Activated naive CD4-positive, alpha-beta T cell treated with anti-CD3 and anti-CD28 coated beads, Interleukin-2, amount 10 ng/mL, durations not matched to agents 7 days and 5 days (primary cell): Measurements from ENCODE around the gene INSYN1.
"Not testable (repeated sequence)": the region's sequence is repeated elsewhere in the genome, so short reads cannot be mapped to it uniquely, and the experiment has no call there.

ENCODE experiments used
- CTCF ChIA-PET: fragments of 350-600 bp; sonication (Branson Sonifier 250); formaldehyde crosslinking; loops from one replicate; lab custom pipeline; 2021; ENCODE audit warnings: antibody characterized with exemption; lab: Charles Lee
- DNase-seq: peaks from one replicate; pipeline ENCODE4 v3.0.0-alpha.2; 2020
- H3K27ac Mint-ChIP-seq: one replicate; pipeline ENCODE4 v1.8.0; 2021; ENCODE audit warnings: mild to moderate bottlenecking, moderate library complexity, mixed read lengths
- H3K27me3 Mint-ChIP-seq: one replicate; pipeline ENCODE4 v1.8.0; 2021; ENCODE audit warnings: mild to moderate bottlenecking, mixed read lengths
- H3K36me3 Mint-ChIP-seq: one replicate; pipeline ENCODE4 v1.8.0; 2021; ENCODE audit warnings: mixed read lengths
- H3K4me1 Mint-ChIP-seq: one replicate; pipeline ENCODE4 v1.8.0; 2021; ENCODE audit warnings: mixed read lengths
- H3K4me3 Mint-ChIP-seq: one replicate; pipeline ENCODE4 v1.8.0; 2021; ENCODE audit warnings: mild to moderate bottlenecking, moderate library complexity, mixed read lengths
- H3K9me3 Mint-ChIP-seq: one replicate; pipeline ENCODE4 v1.8.0; 2021; ENCODE audit warnings: mixed read lengths

Gene INSYN1

DNA sequence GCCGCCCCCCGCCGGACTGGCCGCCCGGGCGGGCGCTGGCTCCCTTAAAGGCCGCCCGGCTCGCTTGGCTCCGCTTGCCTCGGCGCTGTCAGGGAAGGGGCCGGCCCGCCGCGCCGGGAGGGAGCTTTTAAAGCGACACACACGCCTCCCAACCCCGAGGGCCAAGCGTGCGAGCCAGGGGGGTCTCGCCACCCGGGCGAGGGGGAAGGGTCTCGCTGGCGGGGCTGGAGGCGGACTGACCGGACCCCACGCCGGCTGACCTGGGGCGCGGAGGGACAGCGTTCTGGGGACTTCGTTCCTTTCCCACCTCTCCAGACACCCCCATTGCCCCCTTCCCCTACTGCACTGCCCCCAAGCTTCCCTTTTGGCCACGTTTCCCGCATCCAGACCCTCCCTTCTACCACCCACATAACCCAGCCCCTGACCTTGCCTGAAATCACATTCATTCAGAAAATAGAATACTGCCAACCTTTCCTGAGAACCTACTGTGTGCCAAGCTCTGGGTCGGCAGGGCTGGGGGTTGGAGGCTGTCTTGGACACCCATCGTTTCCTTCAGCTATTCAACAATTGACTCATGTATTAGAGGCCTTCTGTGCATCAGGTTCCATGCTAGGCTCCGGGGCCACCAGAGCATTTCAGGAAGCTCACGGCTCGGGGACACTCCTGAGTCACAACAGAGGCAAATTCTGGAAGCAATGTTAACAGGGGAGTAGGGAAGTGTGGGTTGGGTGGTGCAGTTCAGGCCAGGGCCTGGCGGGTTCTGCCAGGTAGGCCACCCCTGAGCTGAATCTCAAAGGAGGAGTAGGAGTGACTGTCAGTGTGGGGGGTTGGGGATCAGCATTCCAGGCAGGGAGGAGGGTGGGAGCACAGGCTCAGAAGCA is at the start of gene INSYN1:
Gene INSYN1 (minus strand): TSS at position 102 of the 881 bp plus-strand sequence. CDS start 2,221 bp downstream, outside the sequence.
- no peak within 1 kb of the TSS for H3K27ac Mint-ChIP-seq
- H3K9me3 Mint-ChIP-seq = no peaks in the 10 kb centered on the region
- no peak for DNase-seq
- no peaks in the 10 kb centered on the region for H3K4me1 Mint-ChIP-seq
- H3K27me3 Mint-ChIP-seq = peaks cover 86% of the 10 kb centered on the region
- CTCF ChIA-PET = no interaction called here
- no peak within 1 kb of the TSS for H3K4me3 Mint-ChIP-seq
- H3K36me3 Mint-ChIP-seq = no peaks in the 10 kb centered on the region

DNA sequence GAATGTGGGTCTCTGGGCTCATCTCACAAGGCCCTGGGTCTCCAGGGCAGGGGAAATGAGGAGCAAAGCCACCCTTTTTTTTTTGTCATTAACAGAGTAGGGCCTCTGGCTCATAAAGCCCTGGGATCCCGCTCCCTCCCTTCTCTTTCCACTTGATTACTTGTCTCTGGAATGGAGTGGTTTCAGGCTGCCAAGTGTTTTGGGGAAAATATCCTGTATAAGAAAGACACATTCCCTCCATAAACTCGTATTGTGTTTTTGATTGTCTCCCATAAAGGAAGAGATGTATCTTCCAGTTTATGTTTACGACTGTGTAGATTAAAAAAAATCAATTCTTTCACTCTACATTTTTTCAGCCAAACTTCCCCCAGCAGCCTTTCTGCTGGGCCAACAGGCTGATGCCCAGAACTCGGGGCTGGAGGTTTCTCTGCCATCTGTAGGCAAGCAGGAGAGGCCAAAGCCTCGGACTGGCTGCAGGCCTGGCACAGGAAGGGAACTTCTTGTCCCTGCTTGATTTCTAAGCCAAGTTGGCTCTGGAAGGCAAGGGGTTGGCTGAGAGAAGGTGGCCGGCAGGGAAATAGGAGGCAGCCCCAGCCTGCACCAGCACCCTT is 49.4 kb upstream of the INSYN1 start:
- CTCF ChIA-PET = no interaction called here
- no peak overlapping the region for H3K4me3 Mint-ChIP-seq
- H3K27me3 Mint-ChIP-seq = peaks cover 8% of the 10 kb centered on the region
- H3K27ac Mint-ChIP-seq = no peak overlapping the region
- DNase-seq = no peak
- no peaks in the 10 kb centered on the region for H3K4me1 Mint-ChIP-seq
- no peaks in the 10 kb centered on the region for H3K36me3 Mint-ChIP-seq
- no peaks in the 10 kb centered on the region for H3K9me3 Mint-ChIP-seq

- no peaks in the 10 kb centered on the region for H3K36me3 Mint-ChIP-seq
- no peak overlapping the region for H3K4me3 Mint-ChIP-seq
- CTCF ChIA-PET = interaction anchor here (0.6 kb wide), 1 partner anchor 211 kb away, joined by 3 read pairs; no protein-coding TSS in a partner anchor
- DNase-seq = no peak
- H3K27me3 Mint-ChIP-seq = peaks cover 8% of the 10 kb centered on the region
- no peak overlapping the region for H3K27ac Mint-ChIP-seq
- H3K9me3 Mint-ChIP-seq = no peaks in the 10 kb centered on the region
- no peaks in the 10 kb centered on the region for H3K4me1 Mint-ChIP-seq
Measured at GRCh38 chr15:73800662-73801345, 47.7 kb upstream of the INSYN1 start.

DNA sequence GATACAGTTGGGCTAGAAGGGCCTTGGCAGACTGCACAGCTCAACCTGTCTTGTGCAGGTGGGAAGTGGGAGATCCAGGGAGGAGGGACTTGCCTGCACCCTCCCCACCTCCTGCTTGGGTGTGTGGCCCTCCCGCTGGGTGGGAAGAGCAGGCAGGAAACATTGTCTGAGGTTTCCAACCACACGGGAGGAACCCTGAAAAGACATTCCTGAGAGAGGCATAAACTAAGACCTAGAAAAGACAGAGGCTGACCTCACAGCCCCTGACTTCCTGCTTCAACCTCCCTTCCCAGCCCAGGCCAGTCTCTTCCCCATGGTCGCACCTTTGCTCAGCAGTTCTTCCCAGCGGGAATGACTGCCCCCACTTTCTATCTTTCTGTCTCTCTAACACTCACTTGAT is 46.3 kb upstream of the INSYN1 start:
- Mint-ChIP-seq H3K4me1 (no peaks in the 10 kb centered on the region), H3K36me3 (no peaks in the 10 kb centered on the region), H3K4me3 (no peak overlapping the region), H3K9me3 (no peaks in the 10 kb centered on the region), H3K27ac (no peak overlapping the region), H3K27me3 (peaks cover 8% of the 10 kb centered on the region)
- CTCF ChIA-PET = no interaction called here
- DNase-seq = no peak

DNA sequence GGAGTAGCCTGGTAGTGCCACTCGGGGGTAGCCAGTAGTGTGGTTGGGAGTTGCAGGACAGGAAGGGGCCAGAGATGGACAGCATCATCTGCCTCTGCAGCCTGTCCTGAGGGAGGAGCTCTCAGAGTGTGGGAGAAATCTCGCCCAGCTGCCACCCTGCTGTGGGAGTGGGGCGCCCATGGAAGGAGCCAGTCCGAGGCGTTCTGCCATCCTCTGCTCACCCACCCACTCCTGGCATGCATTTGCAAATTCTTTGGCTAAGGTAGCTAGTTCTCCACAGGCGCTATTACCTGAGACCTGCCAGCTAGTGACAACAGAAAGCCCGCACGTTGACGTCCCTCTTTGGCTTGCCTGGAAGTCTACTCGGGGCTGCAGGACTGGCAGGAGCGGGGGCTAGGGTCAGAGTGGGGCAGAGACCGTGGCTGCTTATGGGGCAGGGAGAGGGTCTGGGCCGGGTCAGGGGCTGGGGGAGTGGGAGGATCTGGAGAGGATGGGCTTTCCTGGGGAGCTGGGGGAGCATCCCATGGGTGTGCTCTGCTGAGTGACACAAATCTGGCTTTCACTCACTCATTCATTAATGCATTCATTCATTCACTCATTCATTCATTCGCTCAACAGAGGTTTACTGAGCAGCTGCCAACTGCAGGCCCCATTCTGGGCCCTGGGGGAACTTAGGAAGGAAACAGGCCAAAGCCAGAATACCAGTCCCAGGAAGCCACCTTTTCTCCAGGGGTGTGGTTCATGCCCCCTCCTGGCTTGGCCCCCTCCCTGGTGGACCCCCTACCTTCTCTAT is 44.4 kb upstream of the INSYN1 start:
- no peak overlapping the region for H3K4me3 Mint-ChIP-seq
- no peaks in the 10 kb centered on the region for H3K4me1 Mint-ChIP-seq
- H3K9me3 Mint-ChIP-seq = no peaks in the 10 kb centered on the region
- CTCF ChIA-PET = no interaction called here
- no peaks in the 10 kb centered on the region for H3K36me3 Mint-ChIP-seq
- no peak overlapping the region for H3K27ac Mint-ChIP-seq
- H3K27me3 Mint-ChIP-seq = peaks cover 16% of the 10 kb centered on the region
- no peak for DNase-seq

DNA sequence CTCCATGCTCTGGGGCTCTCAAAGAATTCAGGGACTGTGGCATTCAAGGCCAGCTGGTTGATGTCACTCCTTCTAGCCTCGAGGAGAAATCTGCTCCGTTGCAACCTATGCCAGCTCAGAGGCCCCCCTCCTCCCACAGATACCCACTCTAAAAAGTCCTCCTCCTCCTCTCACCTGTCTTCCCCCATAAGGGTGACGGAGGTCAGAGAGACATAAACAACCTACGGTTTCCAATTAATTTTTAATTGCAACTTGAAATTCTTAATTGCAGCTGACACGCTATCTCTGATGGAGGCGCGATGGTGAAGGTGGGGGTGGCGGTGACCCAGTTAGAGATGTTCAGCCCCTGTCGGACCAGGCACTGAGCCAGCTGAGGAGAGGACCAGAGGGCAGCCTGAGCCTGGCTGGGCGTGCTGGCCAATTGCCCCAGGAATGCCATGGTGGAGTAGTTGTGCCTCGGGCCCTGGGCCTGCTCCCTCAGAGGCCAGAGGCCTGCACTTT is 43.2 kb upstream of the INSYN1 start:
- no peaks in the 10 kb centered on the region for H3K36me3 Mint-ChIP-seq
- H3K4me3 Mint-ChIP-seq = no peak overlapping the region
- H3K27me3 Mint-ChIP-seq = peaks cover 11% of the 10 kb centered on the region
- H3K9me3 Mint-ChIP-seq = no peaks in the 10 kb centered on the region
- no peaks in the 10 kb centered on the region for H3K4me1 Mint-ChIP-seq
- no peak for DNase-seq
- CTCF ChIA-PET = no interaction called here
- no peak overlapping the region for H3K27ac Mint-ChIP-seq

- Mint-ChIP-seq H3K9me3 (no peaks in the 10 kb centered on the region), H3K4me1 (no peaks in the 10 kb centered on the region), H3K36me3 (no peaks in the 10 kb centered on the region), H3K27ac (no peak overlapping the region), H3K4me3 (no peak overlapping the region), H3K27me3 (peaks cover 11% of the 10 kb centered on the region)
- CTCF ChIA-PET = no interaction called here
- no peak for DNase-seq
Measured at GRCh38 chr15:73794443-73795133, 41.4 kb upstream of the INSYN1 start.

- H3K4me3 Mint-ChIP-seq, H3K36me3 Mint-ChIP-seq, CTCF ChIA-PET, H3K4me1 Mint-ChIP-seq, H3K27me3 Mint-ChIP-seq, DNase-seq, H3K27ac Mint-ChIP-seq, H3K9me3 Mint-ChIP-seq: not testable (repeated sequence)
Measured at GRCh38 chr15:73792899-73793541, 39.9 kb upstream of the INSYN1 start.

DNA sequence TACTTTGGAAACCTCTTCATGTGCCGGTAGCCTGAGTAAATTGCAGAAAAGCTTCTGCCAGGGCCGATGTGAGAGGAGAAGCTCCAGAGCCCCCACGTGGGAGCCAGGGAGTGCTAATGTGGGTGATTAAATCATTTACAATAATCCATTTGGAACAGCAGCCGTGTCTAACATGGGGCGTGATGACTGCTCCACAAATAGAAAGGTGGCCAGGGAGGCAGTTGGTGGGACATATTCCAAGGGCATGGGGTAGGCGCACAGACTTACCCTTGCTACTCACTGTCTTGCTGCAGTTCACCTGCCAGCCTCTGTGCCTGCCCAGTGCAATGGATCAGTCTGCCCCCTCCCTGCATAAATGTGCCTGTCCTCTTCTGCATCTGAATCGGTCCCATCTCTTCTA is 39.3 kb upstream of the INSYN1 start:
- Mint-ChIP-seq H3K36me3 (no peaks in the 10 kb centered on the region), H3K27me3 (peaks cover 8% of the 10 kb centered on the region), H3K4me1 (no peaks in the 10 kb centered on the region), H3K27ac (no peak overlapping the region), H3K4me3 (no peak overlapping the region), H3K9me3 (no peaks in the 10 kb centered on the region)
- CTCF ChIA-PET = interaction anchor here (0.9 kb wide), 1 partner anchor 12 kb away, joined by 3 read pairs; no protein-coding TSS in a partner anchor
- DNase-seq = no peak

- no peak for DNase-seq
- Mint-ChIP-seq H3K36me3 (no peaks in the 10 kb centered on the region), H3K4me1 (no peaks in the 10 kb centered on the region), H3K9me3 (no peaks in the 10 kb centered on the region), H3K4me3 (no peak overlapping the region), H3K27ac (no peak overlapping the region), H3K27me3 (peaks cover 13% of the 10 kb centered on the region)
- CTCF ChIA-PET = no interaction called here
Measured at GRCh38 chr15:73789521-73790240, 36.5 kb upstream of the INSYN1 start.

GRCh38 chr15:73787621-73788020 is 34.5 kb upstream of the INSYN1 start:
- DNase-seq = no peak
- CTCF ChIA-PET = no interaction called here
- Mint-ChIP-seq H3K4me1 (no peaks in the 10 kb centered on the region), H3K9me3 (no peaks in the 10 kb centered on the region), H3K27me3 (peaks cover 5% of the 10 kb centered on the region), H3K4me3 (no peak overlapping the region), H3K36me3 (no peaks in the 10 kb centered on the region), H3K27ac (no peak overlapping the region)

DNA sequence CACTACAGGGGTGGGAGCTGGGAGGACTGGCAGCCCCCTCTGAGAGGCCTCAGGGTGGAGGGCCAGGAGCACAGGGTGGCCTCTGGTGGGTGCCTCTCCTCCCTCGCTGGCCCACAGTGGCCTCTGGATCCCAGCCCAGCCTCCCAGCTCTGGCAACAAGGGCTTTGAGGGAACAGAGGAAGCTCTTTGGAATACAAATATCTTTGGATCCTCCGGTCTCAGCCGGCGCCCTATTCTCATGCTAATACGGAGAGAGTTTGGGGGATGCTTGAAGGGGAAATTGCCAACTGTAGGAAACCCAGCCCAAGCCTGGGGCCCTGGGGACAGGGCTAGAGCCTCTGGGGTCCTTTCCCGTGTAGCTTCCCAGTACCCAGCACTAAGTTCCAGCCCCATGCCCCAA is 33.4 kb upstream of the INSYN1 start:
- H3K4me1 Mint-ChIP-seq = no peaks in the 10 kb centered on the region
- no peaks in the 10 kb centered on the region for H3K36me3 Mint-ChIP-seq
- no peak for DNase-seq
- CTCF ChIA-PET = no interaction called here
- H3K27ac Mint-ChIP-seq = no peak overlapping the region
- H3K27me3 Mint-ChIP-seq = peaks cover 5% of the 10 kb centered on the region
- no peak overlapping the region for H3K4me3 Mint-ChIP-seq
- no peaks in the 10 kb centered on the region for H3K9me3 Mint-ChIP-seq
